GM13977 (cell line): Measurements from ENCODE around the gene CBLC.
A peak's percentile ranks its signal among the peaks of the same experiment; 100 is the strongest.

Experiments
- DNase-seq: peaks from one replicate; pipeline ENCODE4 v3.0.0; 2012; ENCODE audit warnings: low spot score
- CTCF ChIP-seq: IDR thresholded peaks from 2 replicates; pipeline ENCODE4 v1.5.1; 2012; ENCODE audit warnings: mild to moderate bottlenecking, control low read depth; ENCODE audit not compliant: insufficient read depth; ENCODE audit errors: extremely low read depth, missing control alignments
- in situ Hi-C: fragments of 300-500 bp; cut with MboI; formaldehyde crosslinking; loops from one replicate; pipeline ENCODE4 v1.12.0; 2022; ENCODE audit warnings: low sequenced_read_pairs, low pct_unique_long_range_greater_than_20kb, mixed read lengths, inconsistent platforms; ENCODE audit not compliant: unreplicated experiment

The CBLC gene

GRCh38 chr19:44817725-44818465 lies 40.2 kb downstream of the CBLC start:
- in situ Hi-C loops = no loop called here
- peak; percentile 20 for DNase-seq

GRCh38 chr19:44818466-44819031 lies 40.9 kb downstream of the CBLC start:
- TF ChIP-seq CTCF = no peak
- no peak for DNase-seq

More at GRCh38 chr19:44817725-44818465, 40.2 kb downstream of the CBLC start:
- TF ChIP-seq CTCF = no peak

GRCh38 chr19:44819246-44819832 lies 41.6 kb downstream of the CBLC start:
- TF ChIP-seq CTCF = no peak
- no peak for DNase-seq
- in situ Hi-C loops = no loop called here

More at GRCh38 chr19:44818466-44819031, 40.9 kb downstream of the CBLC start:
- in situ Hi-C loops = no loop called here

GRCh38 chr19:44820648-44821609 lies 43.2 kb downstream of the CBLC start:
- in situ Hi-C loops = no loop called here
- no peak for DNase-seq
- no peak for TF ChIP-seq CTCF

- in situ Hi-C loops = no loop called here
- no peak for TF ChIP-seq CTCF
- DNase-seq = no peak
Measured at GRCh38 chr19:44822177-44822576, 44.5 kb downstream of the CBLC start.
